Activated CD8-positive, alpha-beta memory T cell treated with anti-CD3 and anti-CD28 coated beads for 24 hours (primary cell): ENCODE results near the gene WDPCP.
"Not testable (repeated sequence)": the region's sequence is repeated elsewhere in the genome, so short reads cannot be mapped to it uniquely, and the experiment has no call there.

Experiments used
- DNase-seq: peaks from one replicate; pipeline ENCODE4 v3.0.0-alpha.2; 2020

Gene WDPCP

DNA sequence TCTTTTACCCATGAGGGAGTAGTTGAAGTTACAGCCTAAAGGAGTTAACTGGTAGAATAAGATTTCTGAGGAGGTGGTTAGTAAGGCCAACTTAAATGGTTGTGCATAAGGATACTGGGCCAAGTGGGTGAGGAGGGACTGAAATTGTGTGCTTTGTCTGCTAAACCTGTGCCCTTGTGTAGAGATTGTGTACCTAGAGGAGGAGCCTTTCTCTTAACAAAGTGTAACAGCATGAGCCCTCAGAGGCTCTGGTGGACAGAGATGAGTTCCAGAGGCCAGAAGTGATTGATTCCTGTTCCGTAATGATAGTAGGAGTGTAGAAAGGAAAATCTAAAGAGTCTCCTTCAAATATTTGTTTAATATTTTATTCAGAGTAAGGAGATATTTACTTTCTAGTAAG lies 494.8 kb downstream of the WDPCP start:
- DNase-seq, result no peak

DNA sequence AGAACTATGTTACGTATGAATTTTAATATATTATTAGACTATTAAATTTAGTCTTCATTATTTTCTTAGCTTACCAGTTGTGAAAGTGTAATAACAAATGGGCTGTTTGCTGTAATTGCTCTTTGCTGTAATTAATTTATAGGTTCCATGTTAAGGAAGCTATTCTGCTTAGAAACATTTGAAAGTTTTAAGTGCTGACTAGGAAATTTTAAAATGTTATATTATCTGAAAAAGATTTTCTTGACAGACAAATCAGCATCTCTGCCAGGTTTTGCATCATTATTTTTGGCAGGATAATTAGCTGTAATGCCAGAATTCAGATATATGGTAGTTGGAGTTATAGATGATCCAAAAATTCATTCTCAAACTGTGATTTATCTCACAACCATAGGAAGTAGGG lies 495.4 kb downstream of the WDPCP start:
- no peak for DNase-seq

DNA sequence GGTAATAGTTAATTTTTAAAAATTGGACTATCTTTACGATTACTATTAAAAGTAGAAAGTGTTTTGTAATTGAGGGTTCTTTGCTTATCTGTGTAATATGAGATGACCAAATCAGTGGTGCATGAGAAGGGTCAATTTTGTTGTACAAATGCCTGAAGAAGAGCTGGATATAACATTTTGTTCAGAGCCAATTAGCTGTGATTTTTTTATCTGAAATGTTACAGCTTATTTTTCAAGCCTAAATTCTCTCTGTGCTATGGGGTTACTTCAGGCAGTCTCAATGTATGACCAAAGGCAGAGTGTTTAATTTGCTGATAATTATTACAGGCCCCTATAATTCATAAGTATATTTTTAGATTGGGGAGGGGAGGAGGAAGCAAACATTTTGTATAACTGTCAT lies 495.9 kb downstream of the WDPCP start:
- DNase-seq, result no peak

DNA sequence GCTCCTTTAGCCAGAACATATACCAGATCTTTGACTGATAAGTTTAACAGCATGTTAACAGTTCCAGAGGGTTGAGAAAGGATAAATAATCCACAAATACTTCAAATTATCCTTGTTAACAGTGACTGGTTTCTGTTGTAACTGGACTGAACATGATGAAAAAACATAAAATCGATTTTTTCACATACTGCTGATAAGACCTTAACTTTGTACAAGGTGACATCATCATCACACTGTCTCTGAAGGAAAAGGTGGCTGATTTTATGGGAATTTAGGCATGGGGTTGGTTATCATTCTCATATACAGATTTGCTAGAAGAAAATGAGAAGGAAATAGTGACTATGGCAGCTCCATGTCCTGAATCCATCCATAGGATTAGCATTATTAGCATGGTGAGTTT lies 501.6 kb downstream of the WDPCP start:
- DNase-seq, result no peak

DNA sequence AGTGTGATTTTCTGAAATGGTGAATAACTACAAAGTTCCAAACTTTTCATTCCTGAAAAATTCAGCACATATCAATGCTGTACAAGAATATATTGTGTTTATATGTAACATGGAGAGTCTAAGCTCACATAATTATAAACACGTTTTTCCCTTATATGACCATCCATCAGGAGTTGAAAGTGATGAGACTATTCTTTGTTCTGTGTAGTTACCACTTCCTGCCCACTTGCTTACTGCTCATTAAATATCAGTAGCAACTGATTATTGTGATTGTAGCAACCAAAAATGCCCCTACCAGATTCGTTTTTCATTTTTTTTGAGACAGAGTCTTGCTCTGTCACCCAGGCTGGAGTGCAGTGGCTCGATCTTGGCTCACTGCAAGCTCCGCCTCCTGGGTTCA lies 506.9 kb downstream of the WDPCP start:
- no peak for DNase-seq

DNA sequence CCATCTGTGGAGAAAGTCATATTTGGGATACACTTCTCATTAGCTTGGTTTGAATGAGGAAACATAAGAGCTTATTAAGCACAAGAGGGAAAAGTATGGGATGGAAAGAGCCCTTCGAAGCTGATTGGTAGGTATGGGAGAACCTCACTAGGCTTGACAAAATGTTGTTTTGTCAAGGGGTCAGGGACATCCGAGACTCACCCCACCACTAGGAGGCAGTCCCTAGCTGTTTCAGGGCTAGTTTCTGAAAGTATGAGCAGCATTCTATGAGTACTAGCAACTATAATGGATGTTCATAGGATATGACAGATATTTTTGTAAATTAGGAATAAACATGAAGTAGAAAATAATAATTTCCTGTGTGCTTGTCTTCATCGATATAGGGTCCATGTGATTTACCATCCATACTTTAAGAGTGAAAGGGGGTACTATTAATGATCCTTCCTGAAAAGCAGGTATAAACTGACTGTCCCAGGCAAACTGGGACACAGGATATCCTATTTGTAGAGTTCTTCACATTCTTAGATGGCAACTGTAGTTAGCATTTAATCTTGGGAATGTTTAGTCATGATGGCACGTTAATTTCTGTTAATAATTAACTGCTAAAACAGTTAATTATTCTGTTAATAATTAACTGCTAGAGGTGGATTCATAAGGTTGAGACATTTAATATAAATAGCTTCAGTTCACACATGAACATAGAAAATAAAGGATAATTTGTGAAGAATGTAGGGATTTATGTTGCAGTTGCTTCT lies 509.2 kb downstream of the WDPCP start:
- DNase-seq, result no peak

DNA sequence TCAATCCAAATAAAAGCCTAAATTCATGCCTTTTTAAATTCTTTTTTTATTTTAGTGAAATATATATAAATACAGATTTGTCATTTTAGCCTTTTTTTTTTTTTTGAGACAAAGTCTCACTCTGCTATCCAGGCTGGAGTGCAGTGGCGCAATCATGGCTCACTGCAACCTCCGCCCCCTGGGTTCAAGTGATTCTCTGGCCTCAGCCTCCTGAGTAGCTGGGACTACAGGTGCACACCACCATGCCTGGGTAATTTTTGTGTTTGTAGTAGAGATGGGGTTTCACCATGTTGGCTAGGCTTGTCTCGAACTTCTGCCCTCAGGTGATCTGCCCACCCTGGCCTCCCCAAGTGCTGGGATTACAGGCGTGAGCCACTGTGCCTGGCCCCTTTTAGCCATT lies 513.9 kb downstream of the WDPCP start:
- not testable (repeated sequence) for DNase-seq

DNA sequence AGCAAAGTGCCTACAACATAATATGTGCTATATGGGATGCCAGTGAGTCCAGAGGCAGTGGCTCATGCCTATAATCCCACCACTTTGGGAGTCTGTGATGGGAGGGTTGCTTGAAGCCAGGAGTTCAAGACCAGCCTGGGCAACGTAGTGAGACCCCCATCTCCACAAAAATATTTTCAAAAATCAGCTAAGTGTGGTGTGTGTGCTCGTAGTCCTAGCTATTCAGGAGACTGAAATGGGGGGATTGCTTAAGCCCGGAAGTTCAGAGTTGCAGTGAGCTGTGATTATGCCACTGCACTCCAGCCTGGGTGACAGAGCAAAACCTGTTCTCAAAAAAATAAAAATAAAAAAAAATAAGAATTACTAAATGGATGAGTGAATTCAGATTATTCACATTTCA lies 514.3 kb downstream of the WDPCP start:
- DNase-seq, result no peak

DNA sequence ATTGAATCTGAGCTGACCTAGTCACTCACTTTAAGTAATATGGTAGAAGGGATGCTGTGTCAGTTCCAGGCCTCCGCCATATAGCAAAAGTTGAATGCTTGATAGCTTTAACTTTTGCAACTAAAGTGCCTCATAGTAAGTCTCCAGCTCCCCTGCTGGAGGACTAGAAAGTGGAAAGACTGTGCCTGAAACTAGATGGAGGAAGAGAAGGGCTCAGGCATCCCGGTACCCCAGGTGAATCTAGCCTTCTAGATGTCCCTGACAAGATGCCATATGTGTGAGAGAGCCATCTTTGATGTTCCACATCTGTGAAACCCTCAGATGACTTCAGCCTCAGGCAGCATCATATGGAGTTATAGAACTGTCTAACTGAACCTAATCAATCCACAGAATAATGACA lies 516.6 kb downstream of the WDPCP start:
- DNase-seq, result no peak
